IPS DF 4.7 (cell line): ENCODE results near the gene NSG2.
"Not testable (repeated sequence)": the region's sequence is repeated elsewhere in the genome, so short reads cannot be mapped to it uniquely, and the experiment has no call there.

Experiments used
- DNase-seq: peaks from one replicate; pipeline ENCODE4 v3.0.0-alpha.2; 2013; ENCODE audit warnings: low spot score; ENCODE audit errors: extremely low read depth

The NSG2 gene

DNA sequence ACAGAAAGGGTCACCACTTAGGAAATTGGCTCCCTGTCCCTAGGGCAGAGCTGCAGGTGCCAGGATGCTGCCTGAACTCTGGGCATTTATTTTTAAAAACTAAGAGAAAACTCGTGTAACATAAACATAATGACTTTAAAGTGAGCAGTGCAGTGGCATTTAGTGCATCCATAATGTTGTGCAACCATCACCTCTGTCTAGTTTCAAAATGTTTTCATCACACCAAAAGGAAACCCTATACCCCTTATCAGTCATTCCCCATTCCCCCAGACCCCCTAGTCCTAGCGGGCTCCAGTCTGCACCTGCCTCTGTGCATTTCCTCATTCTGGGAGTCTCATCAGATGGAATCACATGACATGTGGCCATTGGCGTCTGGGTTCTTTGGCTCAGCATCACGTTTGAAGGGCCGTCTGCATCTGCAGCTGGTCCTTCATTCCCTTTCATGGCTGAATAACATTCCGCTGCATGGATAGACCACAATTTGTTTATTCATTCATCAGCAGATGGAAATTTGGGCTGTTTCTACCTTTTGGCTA, 55.8 kb downstream of the NSG2 start:
- DNase-seq: no peak

DNA sequence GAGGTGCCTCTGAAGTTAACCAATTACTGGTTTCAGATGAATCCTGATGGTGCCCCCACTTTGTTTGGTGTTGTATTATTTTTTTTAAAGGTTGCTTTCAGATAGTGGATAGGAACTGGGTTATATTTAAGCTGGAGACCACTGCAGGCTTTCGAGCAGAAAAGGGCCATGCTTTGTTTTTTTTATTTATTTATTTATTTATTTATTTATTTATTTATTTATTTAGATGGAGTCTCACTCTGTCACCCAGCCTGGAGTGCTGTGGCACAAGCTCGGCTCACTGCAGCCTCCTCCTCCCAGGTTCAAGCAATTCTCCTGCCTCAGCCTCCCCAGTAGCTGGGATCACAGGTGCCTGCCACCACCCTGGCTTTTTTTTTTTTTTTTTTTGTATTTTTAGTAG, 57.1 kb downstream of the NSG2 start:
- DNase-seq: not testable (repeated sequence)

DNA sequence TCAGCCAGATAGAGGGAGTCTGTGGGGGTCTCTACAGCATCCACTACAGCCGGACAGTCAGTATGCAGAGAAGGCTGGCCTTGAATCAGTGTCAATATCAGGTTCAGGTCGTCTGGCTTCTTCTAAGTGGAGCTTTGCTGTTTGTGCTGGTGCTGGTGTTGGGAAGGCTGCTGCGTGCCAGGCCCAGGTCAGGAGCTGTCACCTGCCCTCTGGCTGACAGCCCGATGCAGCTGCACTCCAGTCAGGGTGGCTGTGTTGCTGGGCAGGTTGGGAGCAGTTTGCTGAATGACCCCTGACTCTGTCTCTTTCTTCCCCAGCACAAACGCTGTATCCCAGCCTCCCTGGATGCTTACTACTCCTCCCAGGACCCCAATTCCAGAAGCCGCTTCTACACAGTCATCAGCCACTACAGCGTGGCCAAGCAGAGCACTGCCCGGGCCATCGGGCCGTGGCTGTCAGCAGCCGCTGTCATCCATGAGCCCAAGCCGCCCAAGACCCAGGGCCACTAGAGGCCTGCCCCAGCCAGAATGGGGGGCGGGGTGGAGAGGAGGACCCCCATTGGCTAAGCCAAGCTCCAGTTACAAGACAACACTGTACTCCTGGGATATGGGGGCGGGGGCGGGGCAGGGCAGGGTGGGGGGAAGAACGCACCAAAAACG, 61.6 kb downstream of the NSG2 start:
- no peak for DNase-seq

DNA sequence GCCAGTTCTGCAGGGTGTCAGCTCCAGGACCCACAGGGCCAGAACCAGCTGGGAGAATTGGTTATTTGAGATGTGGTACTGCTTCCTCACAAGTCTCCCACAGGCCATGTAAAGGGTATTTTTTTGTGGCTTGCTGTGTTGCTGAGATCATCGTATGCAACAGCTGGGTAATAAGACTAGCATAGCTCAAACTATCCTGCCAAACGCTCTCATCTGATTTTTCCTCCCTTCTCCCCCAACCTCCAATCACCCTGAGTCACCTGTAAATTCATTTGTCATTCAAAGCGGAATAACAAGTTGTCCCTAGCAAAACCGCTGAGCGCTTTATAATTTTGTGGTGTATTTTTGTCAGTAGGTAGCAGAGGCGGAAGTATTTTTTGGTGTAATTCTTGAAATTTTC, 63.2 kb downstream of the NSG2 start:
- no peak for DNase-seq

DNA sequence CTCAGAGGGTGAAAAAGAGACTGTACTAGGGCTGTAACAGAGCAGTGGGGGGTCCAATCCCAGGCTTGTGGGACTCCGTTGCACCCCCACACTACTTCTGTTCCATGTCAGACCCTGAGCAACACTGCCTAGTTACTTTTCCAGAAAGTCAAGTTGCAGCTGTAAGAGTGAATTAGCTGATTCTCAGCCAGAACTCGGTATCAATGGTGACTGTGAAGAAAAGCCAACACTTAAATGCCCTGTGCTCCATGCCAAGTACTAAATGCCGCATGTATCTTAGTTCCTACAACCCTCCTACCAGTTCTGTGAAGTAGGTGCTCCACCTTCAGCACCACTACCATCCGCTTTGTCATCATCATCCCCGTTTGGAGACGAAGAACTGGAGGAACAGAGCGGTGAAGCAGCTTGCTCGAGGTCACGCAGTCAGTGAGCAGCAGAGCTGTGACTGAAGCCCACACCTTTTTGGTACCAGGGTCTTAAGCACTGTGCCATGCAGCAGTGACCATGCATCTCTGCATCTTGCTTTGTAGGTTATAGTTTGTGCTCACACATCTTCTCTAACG, 64.3 kb downstream of the NSG2 start:
- no peak for DNase-seq

DNA sequence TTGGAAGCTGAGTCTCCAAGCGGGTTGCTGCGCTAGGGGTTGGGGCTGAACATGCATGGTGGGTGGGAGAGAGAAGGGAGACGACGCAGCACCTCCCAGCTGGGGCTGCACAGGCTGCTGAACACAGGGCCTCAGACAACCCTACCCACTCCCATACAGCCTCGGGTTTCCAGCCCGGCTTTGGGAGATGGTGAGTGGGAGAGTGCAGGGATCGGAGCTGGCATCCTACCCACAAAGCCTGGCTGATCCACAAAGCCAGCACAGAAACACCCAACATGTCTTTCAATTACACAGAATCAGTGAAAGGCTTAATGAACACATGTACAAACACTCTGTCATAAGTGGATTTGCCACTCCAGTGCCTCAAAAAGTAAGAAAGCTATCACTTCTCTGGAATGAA, 64.8 kb downstream of the NSG2 start:
- no peak for DNase-seq

DNA sequence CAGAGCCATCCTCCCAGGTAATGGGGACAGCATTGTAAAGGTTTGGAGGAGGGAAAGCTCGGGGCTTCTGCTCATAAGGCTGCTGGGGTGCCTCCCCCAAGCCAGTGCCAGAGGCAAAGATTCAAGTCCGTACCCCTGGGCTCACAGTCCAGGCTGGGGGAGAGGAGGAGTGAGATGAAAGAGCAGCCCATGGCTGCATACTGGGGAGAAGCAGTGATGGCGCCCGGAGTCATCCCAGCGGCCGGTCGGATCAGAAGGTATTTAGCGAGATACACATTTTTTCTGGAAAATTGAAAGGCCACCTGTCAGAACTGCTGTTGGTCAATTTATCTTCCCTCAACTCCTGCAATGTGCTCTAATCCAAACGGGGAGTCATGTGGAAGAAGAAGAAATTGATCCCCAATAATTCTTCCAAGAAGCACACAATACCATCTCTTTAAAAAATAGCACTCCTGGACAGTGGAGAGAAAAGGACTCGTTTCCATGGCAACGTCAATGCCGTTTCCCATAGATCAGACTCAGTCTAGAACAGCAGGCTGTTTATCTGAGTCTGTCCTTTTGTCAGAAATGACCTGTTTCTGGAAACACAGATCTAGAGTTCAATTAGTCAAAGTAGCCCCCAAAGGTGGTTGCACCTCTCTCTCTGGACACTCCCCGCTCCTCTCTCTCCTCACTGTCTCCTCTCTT, 65.9 kb downstream of the NSG2 start:
- no peak for DNase-seq

DNA sequence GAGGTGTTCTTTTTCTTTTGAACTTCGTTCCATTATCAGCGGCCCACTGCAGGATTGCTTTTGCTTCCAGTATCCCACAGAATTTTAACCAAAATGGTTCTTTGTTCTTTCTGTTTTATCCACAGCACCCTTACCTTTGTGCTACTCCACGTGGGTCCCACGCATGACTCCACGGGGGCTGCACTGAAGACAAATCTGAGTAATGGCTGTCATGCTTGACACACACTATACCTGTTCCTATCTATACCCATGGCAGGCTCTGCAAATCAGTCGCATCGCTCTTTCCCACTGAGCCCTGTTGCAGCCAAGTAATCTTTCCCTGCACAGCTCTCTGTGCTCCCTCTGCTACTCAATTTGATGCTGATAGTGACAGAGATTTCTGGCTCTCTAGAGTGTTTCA, 69.7 kb downstream of the NSG2 start:
- no peak for DNase-seq

DNA sequence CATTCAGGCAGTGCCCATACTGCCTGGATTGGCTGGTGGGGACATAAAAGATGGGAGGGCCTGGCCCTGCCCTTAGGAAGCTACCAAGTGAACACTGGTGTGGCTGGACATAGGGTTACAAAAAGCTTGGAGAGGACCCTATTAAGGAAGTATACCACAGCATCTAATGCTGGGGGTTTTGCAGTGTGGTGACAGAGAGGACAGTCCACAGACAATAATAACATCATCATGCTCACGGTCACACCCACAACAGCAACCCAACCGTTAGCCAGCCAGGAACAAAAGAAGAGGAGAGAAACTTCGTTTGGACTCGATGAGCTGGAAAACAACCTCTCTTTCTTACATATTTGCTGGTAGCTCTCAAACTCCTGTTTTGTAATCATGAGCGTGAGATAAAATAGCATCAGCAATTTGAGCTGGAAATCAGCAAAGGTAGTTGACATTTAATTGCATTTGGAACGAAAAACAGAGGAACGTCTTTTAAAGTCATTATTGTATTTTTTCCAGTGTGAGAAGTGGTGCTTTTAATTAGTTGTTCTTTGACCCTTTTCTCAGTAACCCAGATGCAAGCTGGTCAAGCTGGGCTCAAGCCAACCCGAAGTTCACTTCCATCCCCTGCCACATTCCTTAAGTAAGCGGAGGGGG, 73.4 kb downstream of the NSG2 start:
- no peak for DNase-seq

DNA sequence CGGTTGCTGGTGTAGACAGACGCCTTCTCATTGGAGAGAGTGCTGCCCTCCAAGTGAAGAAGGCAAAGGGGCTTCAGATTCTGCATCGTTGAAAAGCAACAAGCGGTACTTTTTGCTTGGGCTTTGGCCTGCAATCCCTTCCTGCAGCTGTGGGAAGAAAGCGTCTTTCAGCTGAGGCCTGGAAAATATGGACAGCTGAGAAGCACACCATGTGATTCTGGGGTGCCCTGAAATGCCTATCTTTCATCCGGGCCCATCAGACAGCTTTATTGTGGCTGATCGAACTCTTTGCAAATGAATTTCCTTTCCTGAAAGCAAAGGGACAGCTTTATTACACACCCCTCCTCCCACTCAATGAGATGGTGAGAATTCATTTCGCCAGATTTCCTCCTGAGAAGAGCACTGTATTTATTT, 74.0 kb downstream of the NSG2 start:
- DNase-seq: no peak

DNA sequence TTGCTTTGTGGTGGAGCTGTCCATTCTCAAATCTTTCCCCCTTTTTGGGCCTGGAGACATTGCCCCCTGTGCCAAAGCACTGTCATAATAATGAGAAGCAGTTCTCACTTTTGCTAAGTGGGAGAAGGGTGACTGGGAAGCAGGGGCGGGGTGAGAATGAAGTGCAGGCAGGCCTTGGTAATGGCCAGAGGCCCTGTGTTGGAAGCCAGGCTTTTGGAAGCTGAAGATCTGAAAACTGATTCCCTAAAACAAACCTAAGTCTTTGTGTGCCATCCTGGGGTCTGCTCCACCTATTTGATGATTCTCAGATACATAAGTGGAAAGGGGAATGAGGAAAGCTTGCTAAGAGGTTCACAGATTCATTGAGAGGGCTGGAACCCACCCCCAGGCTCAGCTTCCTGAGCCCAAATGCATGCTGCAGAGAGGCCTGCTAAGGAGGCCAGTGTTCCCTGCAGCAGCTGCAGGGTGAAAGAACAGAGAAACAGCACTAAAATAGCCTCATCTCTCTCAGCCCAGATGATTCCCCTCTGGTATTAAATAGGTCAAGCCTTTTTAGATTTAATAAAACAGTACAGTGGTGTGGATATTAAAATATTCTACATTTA, 75.0 kb downstream of the NSG2 start:
- no peak for DNase-seq

DNA sequence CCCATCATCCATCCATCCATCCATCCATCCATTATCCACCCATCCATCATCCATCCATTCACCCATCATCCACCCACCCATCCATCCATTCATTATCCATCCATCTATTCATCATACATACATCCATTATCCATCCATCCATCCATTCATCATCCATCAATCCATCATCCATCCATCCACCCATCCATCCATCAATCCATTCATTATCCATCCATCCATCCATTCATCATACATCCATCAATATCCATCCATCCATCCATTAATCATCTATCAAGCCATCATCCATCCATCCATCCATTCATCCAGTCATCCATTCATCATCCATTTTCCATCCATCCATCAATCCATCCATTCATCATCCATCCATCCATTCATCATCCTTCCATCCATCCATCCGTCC, 89.0 kb downstream of the NSG2 start:
- no peak for DNase-seq

DNA sequence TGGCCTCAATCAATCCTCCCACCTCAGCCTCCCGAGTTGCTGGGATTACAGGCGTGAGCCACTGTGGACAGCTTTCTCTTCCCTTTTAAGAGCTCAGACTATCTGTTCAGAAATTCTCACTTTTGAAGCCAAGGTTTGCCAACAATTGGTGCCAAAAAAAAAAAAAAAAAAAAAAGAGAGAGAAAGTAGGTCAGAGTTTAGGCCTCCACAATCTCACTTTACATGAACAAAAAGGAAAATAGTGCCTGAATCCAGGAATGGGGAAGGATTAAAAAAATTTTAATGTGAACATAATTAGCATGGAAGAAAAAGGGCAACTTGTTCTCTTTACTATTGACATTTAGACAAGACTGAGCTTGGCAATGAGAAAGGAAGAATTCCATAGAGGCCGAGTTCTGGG, 94.1 kb downstream of the NSG2 start:
- DNase-seq: no peak

DNA sequence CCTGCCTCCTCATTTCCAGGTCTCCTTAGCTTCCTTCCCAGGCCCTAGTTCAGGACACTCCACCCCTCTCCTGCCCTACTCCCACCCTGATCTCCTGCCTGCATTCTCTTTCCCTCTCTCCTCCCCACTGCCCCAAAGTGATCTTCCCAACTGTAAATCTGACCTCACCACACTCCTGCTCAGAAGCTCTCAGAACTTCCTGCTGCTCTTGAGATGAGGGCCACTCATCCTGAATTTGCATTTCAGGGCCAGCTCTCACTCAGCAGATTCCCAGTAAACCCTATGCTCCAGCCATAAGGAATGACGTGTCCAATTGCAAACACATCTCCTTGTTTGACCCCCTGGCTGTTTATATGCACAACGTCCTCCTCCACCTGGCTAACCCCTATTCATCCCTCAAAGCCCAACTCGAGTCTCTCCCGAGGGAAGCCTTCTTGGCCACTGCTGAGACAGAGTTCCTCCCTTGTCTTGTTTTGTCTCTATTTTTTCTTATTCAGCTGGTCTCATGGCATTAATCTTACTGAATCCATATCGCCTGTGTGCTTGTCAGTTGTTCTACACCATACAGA, 95.0 kb downstream of the NSG2 start:
- no peak for DNase-seq

DNA sequence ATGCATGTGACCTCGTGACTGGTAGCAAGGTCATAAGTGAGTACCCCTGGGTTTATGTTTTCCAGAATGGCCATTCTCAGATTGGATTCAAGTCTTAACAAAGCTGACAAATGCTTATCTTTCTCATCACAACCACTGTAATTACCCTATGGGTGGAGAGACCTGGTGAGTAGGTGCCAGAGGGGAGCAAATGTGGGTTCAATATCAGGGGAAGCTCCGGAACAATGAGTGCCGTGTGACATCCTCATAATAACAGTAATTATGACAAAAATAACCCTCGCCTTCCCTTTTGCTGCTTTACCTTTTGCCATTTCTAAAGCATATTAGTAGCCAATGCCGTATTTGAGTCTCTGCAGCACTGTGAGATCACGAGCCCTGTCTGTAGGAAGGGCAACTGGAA, 95.9 kb downstream of the NSG2 start:
- no peak for DNase-seq

DNA sequence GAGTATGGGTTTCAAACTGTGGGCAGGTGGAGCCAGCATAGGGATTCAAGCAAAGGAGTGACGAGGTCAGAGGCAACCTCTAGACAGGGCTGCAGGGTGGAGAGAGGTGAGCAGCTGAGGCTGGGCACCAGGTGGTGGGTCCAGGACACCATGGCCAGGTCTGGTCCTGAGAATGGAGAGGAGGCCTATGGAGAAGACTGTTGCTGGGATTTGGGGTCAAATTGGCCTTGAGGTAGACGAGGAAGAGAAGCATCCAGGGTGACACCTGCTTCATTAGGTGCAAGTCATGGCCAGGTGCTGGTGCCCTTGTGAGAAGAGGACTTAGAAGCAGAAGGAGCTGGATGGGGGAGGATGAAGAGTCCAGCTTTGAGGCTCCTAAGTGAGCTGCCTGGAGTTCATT, 99.6 kb downstream of the NSG2 start:
- DNase-seq: no peak

DNA sequence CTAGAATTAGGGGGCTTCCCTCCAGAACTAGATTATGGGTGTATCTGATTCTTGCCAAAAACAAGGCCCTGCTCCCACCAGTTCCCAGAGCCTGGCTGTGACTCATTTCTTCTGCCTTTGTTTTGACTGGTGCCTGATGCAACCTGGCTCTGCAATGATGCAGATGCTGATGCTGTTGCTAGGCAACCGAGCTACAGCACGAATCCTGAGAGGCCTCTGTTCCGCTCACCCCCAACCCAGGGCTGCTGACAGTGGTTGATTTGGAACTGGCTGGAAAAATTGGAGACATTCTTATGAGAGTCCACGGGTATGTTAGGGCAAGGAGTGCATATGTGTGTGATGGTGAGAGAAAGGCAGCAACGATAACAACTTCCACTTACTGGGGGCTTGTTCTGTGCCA, 100.3 kb downstream of the NSG2 start:
- DNase-seq: no peak

DNA sequence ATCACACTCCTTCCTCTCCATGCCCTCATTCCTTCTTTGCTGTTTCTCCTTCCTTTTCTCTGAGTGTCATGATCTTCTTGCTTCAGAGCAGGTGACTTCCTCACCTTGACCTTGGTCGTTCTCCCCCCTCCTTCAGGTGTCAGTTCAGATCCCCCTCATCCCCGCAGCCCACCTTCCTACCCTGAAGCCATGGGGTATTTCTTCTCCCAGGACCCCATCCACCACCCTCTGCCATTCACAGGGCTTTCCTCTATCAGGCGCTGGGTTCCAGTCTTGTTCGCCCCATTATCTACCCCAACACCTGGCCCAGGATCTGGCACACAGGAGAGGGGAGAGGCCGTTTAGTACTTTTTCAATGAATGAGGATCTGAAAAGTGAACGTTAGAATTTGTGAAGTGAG, 101.0 kb downstream of the NSG2 start:
- no peak for DNase-seq

DNA sequence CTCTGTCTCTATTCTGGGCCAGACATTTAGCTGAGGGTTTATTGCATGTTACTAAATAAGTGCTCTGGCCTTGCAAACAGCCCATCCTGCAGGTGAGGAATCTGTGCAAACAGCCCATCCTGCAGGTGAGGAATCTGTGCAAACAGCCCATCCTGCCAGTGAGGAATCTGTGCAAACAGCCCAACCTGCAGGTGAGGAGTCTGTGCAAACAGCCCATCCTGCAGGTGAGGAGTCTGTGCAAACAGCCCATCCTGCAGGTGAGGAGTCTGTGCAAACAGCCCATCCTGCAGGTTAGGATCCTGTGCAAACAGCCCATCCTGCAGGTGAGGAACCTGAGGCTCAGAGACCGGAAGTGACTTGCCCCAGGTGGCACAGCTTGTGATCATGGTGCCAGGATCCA, 101.5 kb downstream of the NSG2 start:
- DNase-seq: not testable (repeated sequence)

DNA sequence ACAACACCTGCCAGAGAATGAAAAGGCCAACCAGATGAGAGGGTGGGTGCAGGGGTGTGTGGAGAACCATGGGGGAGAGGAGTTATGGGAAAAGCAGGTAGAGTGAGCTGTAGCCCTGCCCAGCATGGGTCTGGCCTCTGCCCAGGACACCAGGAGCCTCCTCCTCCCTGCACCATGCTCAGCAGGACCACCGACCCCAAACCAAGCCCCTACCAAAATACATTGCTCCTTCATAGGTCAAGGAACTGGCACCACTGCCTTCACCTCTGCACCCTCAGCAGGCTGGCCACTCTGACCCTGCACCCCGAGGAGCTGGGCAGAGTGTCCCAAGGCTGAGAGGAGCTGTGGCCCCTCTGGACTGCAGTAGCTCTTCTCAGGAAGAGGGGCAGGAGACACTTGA, 102.0 kb downstream of the NSG2 start:
- no peak for DNase-seq

DNA sequence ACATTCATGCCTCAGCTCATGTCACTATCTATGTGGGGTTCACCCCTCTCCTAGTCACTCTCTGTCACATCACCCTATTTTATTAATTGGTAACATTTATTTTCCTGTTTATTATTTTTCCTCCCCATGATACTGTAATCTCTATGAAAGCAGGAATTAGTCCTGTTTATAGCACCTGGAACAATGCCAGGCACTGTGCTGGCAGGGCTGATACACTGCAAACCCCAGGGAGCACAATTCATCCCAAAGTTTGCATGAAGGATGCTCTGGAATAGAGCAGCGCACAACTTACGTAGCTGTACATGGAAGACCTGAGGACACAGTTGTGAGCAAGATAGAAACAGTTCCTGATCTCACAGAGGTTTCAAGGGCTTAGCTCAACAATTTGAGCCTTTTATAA, 103.2 kb downstream of the NSG2 start:
- no peak for DNase-seq

DNA sequence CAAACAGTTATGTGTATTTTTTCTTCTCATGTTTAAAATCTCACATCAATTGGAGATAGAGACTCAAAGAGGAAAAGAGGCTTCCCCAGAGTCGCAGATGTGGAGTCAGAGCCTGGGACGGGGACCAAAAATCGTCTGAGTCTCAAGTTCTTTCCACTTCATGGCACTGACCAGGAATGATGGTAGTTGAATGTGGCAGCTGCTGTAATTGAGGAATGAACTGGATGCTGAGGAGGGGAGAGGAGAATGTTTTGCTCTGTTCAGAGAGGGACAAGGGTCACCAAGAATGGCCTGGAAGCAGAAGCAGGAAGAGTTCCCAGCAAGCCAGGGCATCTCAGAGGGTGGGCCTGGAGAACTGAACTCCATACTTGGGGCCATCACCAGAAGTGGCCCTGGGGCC, 103.9 kb downstream of the NSG2 start:
- DNase-seq: no peak
